ENCODE results near the gene ANKRD9.

Gene ANKRD9

GRCh38 chr14:102469261-102469660 is 40.3 kb downstream of the ANKRD9 start:
- DNase-seq, result no peak

GRCh38 chr14:102464846-102465341 is 44.7 kb downstream of the ANKRD9 start:
- DNase-seq, result no peak

GRCh38 chr14:102464006-102464405 is 45.6 kb downstream of the ANKRD9 start:
- no peak for DNase-seq

- no peak for DNase-seq
Measured at GRCh38 chr14:102462391-102462790, 47.2 kb downstream of the ANKRD9 start.

GRCh38 chr14:102461490-102462338 is 47.9 kb downstream of the ANKRD9 start:
- no peak for DNase-seq

- no peak for DNase-seq
Measured at GRCh38 chr14:102457509-102457908, 52.1 kb downstream of the ANKRD9 start.

GRCh38 chr14:102454711-102455110 is 54.9 kb downstream of the ANKRD9 start:
- DNase-seq, result no peak

- no peak for DNase-seq
Measured at GRCh38 chr14:102452302-102452701, 57.3 kb downstream of the ANKRD9 start.

Data from eye (tissue), 1 donor.